Amniotic stem cell (primary cell): Measurements from ENCODE around the gene NEU1.
"Not testable (repeated sequence)": the region's sequence is repeated elsewhere in the genome, so short reads cannot be mapped to it uniquely, and the experiment has no call there.

Experiments
- DNase-seq: peaks from one replicate; lab custom pipeline; 2025; lab: John Stamatoyannopoulos, UW

Gene NEU1

DNA sequence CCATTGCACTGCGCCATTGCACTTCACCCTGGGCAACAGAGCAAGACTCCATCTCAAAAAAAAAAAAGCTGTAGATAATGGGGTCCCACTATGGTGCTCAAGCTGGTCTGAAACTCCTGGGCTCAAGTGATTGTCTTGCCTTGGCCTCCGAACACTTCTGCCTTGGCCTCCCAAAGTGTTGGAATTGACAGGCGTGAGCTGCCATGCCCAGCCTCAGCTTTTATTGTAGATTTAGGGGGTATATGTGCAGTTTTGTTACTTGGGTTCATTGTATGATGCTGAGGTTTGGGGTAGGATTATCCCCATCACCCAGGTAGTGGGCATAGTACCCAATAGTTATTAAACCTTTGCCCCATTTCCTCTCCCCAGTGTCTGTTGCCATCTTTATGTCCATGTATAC lies 23.7 kb downstream of the NEU1 start:
- no peak for DNase-seq

GRCh38 chr6:31838114-31838553 lies 24.5 kb downstream of the NEU1 start:
- DNase-seq = not testable (repeated sequence)

DNA sequence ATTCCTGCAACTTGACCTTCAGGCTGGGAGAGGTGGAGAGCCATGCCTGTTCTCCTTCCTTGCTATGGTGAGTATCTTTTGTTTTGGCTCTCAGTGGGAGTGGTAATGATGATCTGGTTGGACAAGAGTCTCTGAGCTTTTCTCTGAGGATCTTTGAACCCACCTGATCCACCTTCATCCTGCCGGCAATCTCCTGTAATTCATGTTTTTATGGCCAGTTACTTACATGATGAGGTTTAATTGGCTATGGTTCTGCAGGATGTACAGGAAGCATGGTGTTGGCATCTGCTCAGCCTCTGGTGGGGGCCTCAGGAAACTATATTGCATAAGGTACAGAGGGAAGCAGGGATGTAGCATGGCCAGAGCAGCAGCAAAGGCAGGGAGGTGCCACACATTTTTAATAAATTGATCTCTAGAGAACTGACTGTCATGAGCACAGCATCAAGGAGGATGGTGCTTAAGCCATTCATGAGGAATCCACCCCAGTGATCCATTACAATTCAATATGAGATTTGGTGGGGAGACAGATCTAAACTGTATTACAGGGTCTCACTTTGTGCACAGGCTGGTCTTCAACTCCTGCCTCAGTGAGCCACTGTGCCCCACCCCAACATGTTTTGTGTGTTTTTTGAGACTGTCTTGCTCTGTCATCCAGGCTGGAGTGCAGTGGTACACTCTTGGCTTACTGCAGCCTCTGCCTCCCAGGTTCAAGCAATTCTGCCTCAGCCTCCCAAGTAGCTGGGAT lies 25.1 kb downstream of the NEU1 start:
- DNase-seq = no peak

- DNase-seq = no peak
These were observed 25.9 kb downstream of the NEU1 start for GRCh38 chr6:31836474-31837368.

DNA sequence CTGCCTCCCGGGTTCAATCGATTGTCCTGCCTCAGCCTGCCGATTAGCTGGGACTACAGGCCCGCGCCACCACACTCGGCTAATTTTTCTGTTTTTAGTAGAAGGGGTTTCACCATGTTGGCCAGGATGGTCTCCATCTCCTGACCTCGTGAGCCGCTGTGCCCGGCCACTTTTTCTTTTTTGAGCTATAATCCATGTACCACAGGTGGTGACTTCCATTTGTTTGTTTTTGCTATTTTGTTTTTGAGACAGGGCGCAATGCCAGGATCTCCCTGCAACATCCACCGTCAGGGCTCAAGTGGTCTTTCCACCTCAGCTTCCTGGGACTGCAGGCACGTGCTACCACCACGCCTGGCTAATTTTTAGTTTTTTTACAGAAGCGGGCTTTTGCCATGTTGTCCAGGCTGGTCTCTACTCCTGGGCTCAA lies 26.6 kb downstream of the NEU1 start:
- no peak for DNase-seq

- peak; percentile 73 for DNase-seq
These were observed 28.0 kb downstream of the NEU1 start for GRCh38 chr6:31834367-31835250.

DNA sequence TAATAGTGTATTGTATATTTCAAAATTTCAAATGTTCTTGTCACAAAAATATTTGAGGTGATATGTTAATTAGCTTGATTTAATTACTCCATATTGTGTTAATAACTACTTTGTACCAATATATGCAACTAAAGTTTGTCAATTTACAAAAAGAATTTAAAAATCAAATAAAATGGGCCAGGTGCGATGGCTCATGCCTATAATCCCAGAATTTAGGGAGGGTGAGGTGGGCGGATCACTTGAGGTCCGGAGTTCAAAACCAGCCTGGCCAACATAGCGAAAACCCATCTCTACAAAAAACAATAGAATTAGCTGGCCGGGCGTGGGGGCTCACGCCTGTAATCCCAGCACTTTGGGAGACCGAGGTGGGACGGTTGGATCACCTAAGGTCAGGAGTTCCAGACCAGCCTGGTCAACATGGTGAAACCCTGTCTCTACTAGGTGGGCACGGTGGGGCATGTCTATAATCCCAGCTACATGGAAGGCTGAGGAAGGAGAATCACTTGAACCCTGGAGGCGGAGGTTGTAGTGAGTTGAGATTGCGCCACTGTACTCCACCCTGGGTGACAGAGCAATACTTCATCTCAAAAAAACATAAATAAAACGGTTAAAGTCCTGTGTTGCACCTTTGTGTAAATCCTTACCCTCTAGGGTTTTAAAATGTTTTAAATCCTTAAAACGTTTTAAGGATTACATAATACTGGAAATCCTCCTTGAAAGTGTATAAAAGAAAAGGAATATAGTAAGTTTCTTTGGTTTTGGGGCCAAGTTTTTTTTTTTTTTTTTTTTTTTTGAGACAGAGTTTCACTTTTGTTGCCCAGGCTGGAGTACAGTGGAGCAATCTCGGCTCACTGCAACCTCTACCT lies 31.0 kb downstream of the NEU1 start:
- no peak for DNase-seq

DNA sequence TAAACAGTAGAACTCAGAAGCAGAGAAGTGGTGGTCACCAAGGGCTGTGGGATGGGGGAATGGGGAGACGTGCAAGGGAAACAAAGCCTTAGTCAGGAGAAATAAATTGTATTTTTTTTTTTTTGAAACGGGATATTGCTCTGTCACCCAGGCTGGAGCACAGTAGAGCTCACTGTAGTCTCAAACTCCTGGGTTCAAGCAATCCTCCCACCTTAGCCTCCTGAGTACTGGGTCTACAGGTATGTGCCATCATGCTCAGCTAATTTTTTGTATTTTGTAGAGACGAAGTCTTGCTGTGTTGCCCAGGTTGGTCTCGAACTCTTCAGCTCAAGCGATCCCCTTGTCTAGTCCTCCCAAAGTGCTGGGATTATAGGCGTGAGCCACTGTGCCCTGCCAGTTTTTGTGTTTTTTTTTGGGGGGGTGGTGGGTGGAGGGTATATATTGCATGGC lies 31.7 kb downstream of the NEU1 start:
- DNase-seq = no peak

- DNase-seq = no peak
These were observed 32.9 kb downstream of the NEU1 start for GRCh38 chr6:31829633-31830283.

DNA sequence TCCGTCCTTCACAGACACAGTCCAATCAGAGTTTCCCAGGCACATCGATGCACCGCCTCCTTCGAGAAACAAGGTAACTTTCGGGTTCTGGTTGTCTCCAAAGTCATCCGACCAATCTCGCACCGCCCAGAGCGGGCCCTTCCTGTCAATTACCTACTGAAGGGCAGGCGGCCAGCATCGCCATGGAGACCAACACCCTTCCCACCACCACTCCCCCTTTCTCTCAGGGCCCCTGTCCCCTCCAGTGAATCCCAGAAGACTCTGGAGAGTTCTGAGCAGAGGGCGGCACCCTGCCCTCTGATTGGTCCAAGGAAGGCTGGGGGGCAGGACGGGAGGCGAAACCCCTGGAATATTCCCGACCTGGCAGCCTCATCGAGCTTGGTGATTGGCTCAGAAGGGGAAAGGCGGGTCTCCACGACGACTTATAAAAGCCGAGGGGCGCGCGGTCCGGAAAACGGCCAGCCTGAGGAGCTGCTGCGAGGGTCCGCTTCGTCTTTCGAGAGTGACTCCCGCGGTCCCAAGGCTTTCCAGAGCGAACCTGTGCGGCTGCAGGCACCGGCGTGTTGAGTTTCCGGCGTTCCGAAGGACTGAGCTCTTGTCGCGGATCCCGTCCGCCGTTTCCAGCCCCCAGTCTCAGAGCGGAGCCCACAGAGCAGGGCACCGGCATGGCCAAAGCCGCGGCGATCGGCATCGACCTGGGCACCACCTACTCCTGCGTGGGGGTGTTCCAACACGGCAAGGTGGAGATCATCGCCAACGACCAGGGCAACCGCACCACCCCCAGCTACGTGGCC lies 35.1 kb downstream of the NEU1 start, which contains the start of gene HSPA1B:
TSS of gene HSPA1B (plus strand) at position 453 of the 794 bp plus-strand sequence. CDS start at position 666, 213 bp downstream.
- peak; percentile 100 for DNase-seq

DNA sequence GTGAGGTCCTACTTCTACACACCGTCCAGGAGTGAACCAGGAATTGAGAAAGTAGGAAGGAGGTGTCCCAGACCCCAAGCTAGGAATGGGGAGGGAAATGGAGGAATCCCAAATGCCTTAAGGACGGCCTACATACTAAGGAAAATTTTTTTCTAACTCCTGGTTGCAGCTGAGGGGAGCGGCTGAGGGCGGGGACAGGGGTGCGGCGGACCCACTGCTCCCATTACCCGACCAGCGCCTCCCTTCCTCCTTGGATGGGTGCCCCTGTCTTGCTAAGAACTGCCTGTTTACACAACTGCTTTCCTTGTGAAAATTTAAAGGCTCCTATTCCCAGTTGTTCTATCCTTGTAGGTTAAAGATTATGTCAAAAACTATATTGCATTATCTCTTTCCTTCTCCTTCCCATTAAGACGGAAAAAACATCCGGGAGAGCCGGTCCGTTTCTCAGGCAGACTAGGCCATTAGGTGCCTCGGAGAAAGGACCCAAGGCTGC lies 35.8 kb downstream of the NEU1 start:
- DNase-seq = peak; percentile 76

GRCh38 chr6:31825553-31825952 lies 37.1 kb downstream of the NEU1 start:
- DNase-seq = no peak

DNA sequence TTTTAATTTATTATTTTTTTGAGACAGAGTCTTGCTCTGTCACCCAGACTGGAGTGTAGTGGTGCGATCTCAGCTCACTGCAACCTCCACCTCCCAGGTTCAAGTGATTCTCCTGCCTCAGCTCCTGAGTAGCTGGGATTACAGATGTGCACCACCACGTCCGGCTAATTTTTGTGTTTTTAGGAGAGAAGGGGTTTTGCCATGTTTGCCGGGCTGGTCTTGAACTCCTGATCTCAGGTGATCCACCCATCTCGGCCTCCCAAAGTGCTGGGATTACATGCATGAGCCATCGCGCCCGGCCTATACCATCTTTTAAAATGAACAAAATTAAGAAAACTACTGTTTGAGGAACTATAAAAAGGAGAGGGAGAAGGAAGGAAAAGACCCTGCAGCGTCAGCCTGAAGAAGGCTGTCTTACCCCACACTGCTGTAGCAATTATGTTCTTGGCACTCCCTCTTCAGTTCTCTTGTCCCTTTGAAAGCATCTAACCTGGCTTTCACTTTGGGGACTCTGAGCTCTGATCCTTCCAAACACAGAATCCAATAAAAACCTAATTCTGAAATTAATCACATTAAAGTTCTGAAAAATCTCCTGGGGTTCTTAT lies 38.9 kb downstream of the NEU1 start:
- not testable (repeated sequence) for DNase-seq

- peak; percentile 65 for DNase-seq
These were observed 40.4 kb downstream of the NEU1 start for GRCh38 chr6:31822036-31822821.

- DNase-seq = no peak
These were observed 41.2 kb downstream of the NEU1 start for GRCh38 chr6:31821301-31822035.

DNA sequence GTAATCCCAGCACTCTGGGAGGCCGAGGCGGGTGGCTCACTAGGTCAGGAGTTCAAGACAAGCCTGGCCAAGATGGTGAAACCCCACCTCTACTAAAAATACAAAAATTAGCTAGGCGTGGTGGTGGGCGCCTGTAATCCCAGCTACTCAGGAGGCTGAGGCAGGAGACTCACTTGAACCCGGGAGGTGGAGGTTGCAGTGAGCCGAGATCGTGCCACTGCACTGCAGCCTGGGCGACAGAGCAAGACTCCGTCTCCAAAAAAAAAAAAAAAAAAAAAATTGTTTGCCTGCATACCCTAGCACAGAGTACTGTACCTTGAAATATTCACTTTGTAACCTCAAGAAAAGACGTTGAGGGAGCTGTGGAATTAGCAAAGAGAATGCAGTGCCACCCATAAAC lies 42.2 kb downstream of the NEU1 start:
- DNase-seq = not testable (repeated sequence)

- no peak for DNase-seq
These were observed 42.7 kb downstream of the NEU1 start for GRCh38 chr6:31819871-31820299.
